Measurements from ENCODE around the gene PARS2.

PARS2 gene

DNA sequence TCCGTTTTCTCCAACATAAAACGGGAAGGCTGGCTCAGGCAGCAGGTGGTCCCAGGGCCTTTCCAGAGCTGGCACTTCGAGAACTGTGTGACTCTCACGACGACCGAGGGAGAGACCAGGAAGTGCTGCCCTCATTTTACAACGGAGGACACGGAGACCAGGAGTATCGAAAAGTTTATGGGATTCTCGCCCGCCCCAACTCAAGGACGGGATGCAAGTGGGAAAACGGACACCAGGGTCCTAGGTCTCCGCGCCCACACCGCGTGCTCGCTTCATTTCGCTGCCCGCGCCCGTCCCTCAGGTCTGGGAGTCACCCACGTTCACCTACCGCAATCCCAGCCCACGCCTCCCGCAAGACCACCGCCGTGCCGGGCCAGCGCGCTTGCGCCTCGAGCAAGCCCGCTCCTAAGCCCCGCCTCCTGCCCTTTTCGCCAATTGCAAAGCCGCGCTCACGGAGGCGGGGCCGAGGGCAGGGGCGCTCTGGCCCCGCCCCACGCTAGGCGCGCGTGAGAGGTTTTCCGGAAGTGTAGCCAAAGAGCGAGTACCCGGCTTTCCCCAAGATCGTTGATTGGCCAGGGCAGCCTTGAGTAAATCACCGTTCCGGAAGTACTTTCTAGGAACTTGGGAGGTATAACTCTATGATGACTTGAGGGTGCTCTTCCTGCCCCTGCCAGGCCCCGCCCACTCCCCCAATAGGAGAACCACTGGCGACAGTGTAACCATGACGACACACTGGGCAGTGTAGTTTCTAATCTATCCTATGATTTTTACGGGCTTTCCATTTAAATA is at the start of gene PARS2:
TSS of gene PARS2 (minus strand) at position 391 of the 789 bp plus-strand sequence. CDS start 5,362 bp downstream, outside the sequence.
- peak; percentile 98 for DNase-seq

DNA sequence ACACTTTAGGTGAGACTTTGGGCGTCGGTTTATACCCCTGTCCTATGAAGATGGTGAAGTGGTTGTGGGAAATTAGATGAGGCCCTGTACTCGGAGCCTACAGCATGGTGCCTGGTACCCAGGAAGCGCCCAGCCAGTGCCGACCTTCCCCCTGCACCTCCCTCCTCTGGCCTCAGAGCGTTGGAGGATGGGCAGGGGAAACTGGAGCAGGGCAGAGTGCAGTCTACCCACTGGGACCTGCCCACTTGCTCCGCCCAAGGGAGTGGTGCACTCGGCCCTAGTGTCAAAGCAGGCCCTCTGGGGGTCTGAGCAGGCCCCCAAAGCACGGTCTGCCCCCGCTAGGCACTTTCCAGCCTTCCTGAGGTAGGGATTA is 49.8 kb upstream of the PARS2 start:
- DNase-seq = no peak

DNA sequence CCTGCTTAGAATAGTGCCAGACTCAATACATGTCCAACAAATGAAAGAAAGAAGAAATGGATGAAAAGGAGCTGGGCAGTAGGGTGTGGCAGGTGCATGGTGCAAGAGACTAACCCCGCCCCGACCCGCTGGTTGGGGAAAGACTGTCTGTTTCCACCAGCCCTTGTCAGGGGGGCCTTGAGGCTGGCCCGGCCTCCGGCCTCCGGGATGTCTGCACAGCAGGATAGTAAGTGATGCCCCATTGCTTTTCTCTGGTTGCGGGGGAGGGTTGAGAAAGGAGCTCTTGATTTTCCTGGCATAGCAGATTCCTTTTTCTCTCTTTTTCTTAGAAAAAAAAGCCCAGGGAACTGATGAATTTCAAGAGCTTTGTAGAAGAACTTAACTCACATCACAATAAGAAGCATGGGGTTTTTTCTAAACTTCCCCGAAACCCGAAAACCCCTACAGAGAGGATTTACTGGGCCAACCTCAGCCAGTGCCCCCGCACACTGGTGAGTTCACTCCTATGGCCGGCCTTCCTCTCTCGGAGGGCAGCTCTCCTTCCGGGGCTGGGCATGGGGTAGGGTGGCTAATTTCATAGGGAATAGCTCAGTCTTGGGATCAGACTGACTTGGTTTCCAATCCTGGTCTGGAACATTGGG is 49.3 kb upstream of the PARS2 start:
- no peak for DNase-seq

DNA sequence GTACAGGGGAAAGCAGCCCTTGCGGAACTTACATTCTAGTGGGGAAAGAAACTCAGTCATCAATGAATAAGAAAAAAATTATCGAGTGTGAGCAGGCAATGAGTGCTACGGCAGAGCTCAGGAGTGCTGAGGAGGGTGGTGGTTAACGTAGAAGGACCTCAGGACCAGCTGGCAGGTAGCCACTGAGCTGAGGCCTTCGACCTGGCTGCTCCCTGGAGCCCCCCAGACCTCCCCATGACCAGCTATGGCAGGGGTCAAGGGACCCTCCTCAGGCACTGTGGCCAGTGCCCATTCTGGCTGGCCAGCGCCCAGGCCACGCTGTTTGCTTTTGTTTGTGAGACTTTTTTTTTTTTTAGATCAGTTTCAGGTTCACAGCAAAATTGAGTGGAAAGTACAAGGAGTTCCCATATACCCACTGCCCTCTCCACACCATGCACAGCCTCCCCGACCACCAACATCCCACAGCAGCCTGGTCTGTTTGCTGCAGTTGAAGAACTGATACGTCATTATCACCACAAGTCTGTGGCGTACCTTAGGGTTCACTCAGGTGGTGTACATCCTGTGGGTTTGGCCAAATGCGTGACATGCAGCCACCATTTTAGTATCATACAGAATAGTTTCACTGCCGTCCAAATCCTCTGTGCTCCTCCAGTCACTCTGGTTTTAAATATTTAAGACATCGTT is 48.6 kb upstream of the PARS2 start:
- DNase-seq = no peak

DNA sequence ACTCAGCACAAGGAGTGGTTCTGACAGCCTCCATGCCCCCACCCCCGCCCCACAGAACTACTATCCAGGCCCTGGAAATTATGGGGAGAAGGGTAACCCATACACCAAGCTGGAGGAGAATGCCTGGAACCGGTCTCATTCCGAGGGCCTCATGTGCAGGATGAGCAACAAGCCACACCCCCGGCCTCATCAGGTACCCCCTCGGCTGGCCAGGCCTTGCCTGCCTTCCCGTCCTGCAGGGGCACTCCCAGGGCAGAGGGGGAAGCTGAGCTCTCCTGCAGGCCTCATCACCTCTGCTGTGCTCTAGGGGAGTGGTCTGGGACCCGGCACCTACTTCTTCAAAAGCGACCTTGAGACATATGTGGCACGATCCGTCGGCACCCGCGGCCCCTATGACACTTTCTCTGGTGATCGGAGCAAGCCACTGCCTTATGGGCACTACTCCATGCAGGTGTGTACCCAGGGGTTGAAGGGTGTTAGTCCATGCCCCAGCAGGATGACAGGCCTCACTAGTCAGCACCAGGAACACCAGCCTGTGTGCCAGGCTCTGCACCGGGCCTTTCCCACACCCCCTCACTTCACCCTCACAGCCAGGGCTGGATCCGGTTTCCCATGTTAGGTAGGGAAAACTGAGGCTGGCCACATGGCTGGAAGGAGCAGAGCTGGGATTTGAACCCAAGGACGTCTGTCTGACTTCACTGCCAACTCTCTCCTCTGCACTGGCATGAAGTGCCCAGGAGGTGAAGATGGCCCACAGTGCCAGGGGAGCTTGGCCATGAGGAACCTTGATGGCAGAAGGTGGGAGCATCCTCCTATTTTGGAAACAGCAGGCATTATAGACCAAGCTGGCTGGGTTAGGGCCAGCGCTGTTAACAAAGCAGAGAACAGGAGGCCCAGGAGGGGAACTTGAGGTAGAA is 47.7 kb upstream of the PARS2 start:
- DNase-seq = no peak

DNA sequence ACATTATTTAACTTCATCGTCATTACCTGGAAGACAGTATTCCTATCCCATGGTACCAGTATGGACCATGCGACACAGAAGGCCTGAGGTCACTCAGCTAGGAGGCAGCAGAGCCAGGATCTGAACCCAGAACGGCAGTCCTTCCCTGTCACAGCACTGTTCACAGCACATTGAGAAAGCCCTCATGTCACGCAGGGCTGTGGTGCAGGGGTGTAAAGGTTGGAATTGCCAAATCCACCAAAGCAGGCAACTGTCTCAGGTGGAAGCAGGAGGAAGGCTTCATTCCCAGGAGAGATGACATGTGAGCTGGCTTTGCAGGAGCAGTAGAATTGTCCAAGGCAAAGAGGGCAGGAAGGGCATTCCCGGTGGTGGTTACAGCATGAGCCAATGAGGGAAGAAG is 46.7 kb upstream of the PARS2 start:
- no peak for DNase-seq

DNA sequence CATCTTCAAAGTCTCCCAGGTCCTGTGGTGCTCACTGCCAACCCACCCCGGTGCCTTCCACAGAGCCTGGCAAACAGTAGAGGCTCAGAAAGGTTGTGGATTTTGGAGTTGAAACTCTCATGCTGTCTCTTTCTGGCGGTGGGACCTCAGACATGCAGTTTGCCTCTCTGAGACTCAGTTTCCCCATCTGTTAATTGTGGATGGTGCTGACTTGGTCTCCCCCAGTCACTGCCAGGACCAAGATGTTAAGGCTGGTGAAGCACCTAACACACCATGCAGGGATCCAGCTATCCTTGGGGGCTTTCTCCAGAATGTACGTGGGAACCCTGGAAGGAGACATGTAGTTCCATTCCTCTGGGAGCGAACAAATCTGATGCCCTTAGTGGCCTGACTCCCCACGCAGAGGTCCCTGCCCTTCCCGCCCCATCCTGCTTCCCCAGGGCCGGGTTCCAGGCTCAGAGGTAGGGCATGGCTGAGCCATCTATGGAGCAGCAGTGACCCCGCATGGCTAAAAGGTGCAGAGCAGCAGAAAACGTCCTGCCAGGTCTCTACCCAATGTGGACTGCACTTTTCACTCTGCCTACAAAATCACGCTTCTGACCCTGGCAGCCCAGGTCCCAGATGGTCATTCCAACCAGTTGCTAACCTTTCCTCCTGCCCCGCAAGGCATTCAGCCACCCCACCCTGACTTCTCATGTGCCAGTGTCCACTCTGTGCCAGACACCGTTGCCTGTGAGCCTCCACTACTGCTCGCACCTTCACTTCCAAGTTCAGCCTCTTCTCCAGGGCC is 46.0 kb upstream of the PARS2 start:
- DNase-seq = peak; percentile 16

DNA sequence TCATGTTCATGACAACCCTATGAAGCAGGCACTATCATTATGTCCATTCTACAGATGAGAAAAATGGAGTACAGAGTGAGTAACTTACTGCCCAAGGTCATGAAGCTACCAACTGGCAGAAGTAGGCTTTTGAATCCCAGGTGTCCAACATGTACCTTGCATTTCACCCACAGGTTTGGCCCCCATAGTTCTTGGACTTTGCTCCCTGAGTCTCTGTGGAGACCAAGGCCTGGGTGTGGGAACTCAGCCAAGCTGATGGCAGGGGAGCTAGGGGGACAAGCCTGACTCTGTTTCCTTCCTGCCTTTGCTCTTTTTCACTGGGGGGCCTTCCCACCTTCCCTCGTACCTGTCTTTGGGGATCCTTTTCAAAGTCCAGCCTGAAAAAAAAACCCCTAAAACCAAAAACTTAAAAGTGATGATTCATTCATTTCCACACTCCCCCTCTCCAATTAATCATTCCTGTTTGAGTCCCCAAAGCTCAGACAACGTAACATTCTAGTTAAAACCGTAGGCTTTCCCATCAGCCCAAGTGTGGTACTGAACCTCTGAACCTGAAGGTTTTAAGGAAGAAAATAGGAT is 45.3 kb upstream of the PARS2 start:
- DNase-seq = no peak

DNA sequence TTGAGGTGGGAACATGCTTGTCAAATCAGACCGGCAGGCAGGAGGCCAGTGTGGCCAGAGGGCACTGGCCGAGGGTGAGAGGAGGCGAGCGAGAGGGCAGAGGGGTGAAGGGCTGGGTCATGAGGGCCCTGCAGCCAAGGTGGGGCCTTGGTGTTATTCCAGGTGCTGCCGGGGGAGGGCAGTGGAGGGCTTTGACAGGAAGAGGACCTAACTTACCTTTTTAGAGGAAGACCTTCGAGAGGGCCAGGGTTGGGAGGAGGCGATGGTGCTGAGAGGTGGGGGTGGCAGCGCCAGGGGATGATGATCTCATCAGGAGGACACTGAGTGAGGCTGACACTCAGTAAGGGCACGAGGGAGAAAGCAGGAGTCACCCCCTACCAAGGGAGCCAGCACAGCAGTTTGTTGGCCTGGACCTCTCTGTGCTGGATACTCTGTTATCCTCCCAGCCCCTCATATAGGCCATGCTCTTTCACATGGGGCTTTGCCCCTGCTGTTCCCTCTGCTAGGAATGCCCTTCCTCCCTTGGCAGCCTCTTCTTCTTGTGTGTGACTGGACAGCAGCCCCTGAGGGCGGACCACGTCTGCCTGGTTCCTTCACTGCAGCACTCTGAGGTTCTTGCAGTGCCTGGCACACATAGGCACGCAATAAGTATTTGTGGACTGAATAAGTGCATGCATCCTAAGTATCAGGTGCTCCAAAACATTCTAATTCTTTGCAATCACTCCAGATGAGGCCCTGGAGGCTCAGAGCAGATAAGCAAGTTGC is 44.3 kb upstream of the PARS2 start:
- DNase-seq = no peak

DNA sequence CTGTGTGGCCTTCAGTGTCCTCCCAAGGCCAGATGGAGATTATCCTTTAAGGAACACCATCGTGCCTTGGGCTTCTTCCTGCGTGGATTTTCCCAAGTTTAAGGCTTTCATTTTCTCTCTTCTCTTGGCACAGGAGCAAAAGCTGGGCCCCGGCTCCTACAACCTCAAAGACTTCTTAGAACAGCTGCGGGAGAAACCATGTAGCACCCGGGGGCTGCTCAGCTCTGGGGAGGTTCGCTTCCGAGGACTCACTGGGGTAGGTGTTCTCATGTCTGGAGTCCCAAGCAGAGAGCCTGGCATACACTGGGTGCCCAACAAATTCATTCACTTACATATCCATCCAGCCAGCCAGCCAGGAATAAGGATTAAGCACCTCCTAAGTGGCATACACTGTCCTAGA is 43.4 kb upstream of the PARS2 start:
- no peak for DNase-seq

DNA sequence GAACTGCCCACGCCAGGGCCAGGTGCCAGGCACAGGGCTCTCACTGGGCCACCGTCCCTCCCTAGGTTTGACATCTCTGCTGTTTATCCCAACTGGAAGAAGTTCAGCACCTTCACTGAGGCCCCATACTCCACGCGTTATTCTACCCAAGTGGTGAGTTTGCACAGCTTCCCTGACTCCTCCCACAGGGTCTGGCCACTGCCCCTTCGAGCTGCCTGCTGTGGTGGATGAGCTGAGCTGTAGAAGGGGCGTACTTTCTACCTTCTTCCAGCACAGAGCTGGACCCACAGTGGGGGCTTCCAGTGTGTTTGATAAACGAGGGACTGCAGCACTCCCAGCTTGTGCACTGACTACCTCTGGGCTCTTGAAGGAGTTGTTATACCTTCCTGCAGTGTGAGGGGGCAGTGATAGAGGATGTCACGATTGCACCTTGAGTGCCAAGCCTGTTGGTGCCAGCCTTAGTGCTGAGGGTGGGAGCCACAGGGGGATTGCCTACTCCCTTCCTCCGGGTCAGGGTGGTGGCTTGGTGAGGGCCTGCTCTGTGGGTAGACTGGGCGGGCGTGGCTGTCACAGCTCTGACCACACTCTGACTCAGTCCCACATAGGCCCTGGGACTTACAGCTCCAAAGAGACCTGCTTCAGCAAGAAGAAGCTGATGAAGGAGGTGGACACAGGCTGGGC is 42.7 kb upstream of the PARS2 start:
- no peak for DNase-seq

DNA sequence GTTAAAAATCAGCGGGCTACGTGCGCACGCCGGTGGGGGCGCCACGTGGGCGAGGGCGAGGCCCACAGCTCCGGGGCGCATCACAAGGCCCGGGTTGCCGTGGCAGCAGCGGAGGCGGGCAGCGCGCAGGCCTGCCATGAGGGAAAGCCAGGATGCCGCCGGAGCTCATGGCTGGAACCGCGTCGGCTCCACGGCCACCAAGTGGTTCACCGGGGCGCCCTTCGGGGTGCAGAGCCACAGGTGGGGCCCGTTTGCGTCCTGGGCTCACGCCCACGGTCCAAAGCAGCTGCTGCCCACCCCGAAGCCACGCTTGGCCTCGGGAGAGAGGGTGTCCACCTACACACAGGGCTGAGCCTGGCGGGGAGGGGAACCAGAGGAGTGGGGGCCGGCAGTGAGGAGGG is 41.7 kb upstream of the PARS2 start:
- no peak for DNase-seq

DNA sequence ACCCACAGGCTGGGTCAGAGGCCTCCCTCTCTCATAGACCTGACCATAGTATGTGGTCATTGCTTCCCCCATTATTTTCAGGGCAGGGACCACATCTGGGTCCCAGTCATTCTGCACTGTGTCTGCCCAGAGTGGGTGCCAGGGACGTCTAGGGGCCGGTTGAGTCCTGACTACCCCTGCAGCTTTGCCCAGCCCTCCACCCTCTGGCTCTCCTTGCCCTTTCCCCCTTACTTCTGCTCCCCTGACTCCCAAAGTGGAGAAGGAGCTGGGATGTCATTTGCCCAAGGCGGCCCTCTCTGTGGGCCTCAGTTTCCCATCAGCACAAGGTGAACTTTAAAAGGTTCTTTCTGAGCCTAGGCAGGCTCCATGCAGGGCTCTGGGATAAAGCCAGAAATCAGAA is 41.1 kb upstream of the PARS2 start:
- DNase-seq = no peak

DNA sequence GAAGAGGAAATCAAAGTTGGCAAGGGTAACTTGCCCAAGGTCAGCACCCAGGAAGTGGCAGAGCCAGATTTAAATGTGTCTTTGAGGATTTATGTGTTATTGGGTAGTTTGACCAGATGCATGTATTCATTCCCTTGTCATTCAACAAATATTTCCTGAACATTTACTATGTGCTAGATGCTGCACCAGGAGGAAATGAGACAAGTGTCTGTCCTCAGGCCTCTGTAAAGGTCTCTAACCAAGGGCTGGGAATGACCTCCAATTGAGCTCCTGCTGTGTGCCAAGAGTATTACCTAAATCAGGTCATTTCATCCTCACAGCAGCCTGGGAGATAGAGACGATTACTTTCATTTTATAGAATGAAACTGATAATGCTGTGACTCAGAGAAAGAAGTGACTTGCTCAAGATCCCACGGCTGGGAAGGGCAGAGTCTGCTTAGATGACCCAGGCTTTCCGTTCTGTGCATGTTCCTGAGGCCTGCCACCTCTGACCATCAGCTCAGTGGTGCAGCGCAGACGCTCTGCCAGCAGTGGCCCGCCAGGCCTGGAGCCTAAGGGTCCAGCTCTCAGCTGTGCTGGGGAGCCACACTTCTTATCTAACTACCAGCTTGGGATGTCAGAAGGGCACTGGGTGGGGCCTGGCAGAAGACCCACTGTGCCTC is 40.3 kb upstream of the PARS2 start:
- no peak for DNase-seq

DNA sequence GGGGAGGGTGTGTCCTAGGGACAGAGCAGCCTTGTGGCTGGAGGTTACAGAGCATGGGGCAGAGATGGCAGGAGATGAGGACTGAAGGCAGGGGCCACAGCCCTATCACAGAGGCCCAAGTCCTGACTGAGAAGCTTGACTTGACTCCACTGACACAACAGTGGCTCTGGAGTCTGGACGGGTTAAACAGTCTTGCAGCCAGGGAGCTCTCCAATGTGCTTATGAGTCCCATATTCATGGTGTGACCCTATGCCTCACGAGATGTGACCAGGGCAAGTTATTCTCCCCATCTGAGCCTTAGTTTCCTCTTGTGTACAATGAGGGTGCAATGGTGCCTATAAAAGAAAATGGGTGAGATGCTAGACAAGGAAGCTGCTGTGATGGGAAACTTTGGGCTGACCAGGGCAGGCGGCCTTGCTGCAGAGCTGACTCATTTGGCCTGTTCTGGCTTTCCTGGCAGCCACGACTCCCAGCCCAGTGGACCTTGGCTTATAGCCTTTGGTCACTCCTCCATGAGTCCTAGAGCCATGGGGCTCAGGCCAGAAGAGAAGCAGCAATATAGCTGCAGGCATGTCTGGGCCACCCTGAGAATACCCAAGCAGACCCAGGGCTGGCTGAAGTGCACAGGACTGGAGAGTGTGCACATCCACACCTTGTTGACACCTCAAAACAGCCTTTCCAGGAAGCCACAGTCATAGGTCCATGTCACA is 39.6 kb upstream of the PARS2 start:
- DNase-seq = no peak

DNA sequence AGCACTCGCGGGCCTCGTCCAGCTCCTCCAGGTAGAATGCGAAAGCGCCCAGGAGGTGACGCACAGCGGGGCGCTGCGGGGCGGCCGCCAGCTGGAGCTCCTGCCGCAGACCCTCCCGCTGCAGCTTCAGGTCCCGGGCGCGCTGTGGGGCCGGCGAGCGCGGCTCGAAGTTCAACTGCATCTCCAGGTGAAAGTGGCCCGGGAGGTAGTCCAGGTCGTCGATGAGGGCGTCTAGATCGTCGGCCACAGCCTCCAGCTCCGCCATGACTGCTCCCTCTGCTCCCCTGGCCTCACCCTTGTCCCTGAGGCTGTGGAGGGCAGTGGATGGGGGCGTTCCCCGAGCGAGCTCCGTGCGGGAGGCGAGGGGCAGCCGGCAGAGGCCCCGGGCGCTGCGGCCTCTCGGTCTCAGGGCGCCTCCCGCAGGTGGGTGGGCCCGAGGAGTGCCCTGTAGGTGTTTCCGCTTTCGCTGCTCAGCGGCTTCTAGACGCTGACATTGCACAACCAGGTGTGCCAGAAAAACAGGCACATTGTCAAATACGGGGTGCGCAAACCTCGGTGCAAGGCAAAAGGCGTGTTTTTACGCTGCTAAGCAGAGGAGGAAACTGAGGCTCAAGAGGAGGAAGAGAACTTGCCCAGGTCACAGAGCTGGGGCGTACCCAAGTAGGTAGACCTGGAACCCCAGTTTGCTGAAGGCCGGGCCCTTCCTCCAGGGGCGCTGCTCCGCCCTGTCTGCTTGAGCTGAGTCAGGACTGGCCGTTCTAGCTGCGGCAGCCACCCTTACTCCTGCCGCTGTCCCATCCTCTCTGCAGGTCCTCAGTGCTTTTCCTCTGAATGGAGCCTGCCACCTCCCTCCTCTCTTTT is 36.8 kb upstream of the PARS2 start, which contains the start of gene TTC22:
TSS of gene TTC22 (minus strand) at position 425 of the 861 bp plus-strand sequence. CDS start at position 265, 160 bp downstream.
- DNase-seq = no peak

DNA sequence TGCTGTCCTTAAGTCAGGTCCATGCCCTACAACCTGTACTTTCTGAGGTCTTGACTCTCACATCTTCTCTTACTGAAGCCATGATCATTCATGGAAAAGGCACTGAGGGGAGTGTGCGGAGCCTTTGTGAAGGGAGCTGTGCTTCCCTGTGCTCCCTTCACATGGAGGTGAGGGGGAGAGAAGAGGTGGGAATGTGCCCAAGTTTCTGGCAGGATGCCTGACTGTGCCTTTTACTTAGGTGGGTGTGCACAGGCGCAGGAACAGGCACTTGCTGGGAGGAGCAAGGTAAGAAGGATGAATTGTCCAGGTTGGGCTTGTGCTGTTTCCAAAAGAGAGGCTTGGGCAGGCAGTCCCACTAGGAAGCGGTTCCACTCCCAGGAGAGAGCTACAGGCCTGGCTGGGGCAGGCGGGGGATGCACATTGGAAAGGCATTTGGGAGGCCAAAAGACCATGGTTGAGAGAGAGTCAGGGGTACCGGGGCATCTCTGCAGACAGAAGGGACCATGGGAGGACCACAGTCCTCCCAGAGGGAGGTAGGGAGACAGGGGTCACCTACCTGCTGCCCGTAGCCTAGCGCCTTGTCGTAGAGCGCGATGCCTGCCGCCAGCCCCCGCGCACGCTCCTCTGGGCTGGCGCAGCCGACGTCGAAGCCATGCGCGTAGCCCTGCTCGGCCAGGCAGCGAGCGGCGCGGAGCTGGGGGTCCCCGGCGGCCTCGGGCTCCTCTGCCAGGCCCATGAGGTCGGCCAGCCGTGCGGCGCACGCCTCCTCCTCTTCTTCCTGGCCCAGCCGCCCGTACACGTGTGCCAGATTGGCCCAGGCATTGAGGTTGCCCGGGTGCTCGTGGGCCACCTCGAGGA is 35.9 kb upstream of the PARS2 start:
- no peak for DNase-seq

Data from NCI-H1092 treated with DMSO at 0.1 percent for 48 hours (cell line).